Measurements from ENCODE around the gene GLG1.
"Not testable (repeated sequence)": the region's sequence is repeated elsewhere in the genome, so short reads cannot be mapped to it uniquely, and the experiment has no call there.

DNA sequence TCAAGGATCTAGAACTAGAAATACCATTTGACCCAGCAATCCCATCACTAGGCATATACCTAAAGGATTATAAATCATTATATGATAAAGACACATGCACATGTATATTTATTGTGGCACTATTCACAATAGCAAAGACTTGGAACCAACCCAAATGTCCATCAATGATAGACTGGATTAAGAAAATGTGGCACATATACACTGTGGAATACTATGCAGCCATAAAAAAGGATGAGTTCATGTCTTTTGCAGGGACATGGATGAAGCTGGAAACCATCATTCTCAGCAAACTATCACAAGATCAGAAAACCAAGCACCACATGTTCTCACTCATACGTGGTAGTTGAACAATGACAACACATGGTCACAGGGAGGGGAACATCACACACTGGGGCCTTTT, 88.0 kb downstream of the GLG1 start:
- TF ChIP-seq CTCF (IDR thresholded peaks at IDR 0.05; ENCODE audit: poor library complexity, severe bottlenecking); SMC3 (conservative IDR thresholded peaks at IDR 0.05; ENCODE audit: poor library complexity): not testable (repeated sequence)

Measured in neural cell (in vitro differentiated cells).